ENCODE data around the gene MOAP1. TPM values are rescaled to one million over a fixed set of nuclear protein-coding genes. Genes with fewer than 3 reads are reported as not detected.
A peak's percentile ranks its signal among the peaks of the same experiment; 100 is the strongest.

Gene MOAP1
- total RNA-seq, 1 experiment from 2014 or later = 9.3 TPM

GRCh38 chr14:93186466-93186865 is 1.8 kb upstream of the MOAP1 start:
- H3F3A ChIP-seq (ENCODE audit: insufficient read depth, low read depth) = peaks cover 20% of the 10 kb centered on the region
- H4K20me1 ChIP-seq (ENCODE audit: insufficient read depth) = peaks cover 12% of the 10 kb centered on the region; the same call in 1 of the 2 replicates
- no peaks in the 10 kb centered on the region for H3K27me3 ChIP-seq (ENCODE audit: insufficient read depth, low read depth)
- peak overlapping the region; percentile 94 for H3K4me2 ChIP-seq
- no peaks in the 10 kb centered on the region for H3K9me3 ChIP-seq (ENCODE audit: insufficient read depth, low read depth)
- TF ChIP-seq EZH2 (IDR thresholded peaks at IDR 0.05; ENCODE audit: low read depth) (no peak), CTCF (conservative IDR thresholded peaks at IDR 0.05) (no peak)
- H3K4me3 ChIP-seq = no peak overlapping the region
- H3K79me2 ChIP-seq (ENCODE audit: low read depth) = peaks cover 38% of the 10 kb centered on the region
- POLR2A ChIA-PET (ENCODE audit: unreplicated experiment) = no interaction called here
- no peak overlapping the region for H2AFZ ChIP-seq
- no TSS peak for BruUV-seq (replicated peaks)
- H3K4me1 ChIP-seq (replicated peaks; ENCODE audit: insufficient read depth) = peaks cover 26% of the 10 kb centered on the region
- CTCF ChIA-PET = no interaction called here
- H3K27ac ChIP-seq = no peak overlapping the region
- no peak for DNase-seq
- H3K9me2 ChIP-seq (ENCODE audit: insufficient read depth) = no peaks in the 10 kb centered on the region
- intact Hi-C loops (cut with micrococcal nuclease; ENCODE audit: unreplicated experiment) = no loop called here
- peaks cover 14% of the 10 kb centered on the region; the same call in 1 of the 2 replicates for H3K36me3 ChIP-seq (ENCODE audit: low read depth)

- BruUV-seq (replicated peaks) = no TSS peak
- CTCF ChIA-PET = interaction anchor here (0.6 kb wide), 2 partner anchors 148 to 287 kb away, joined by 3 to 4 read pairs; no protein-coding TSS in a partner anchor
- Histone ChIP-seq H3K9me3 (ENCODE audit: insufficient read depth, low read depth) (no peaks in the 10 kb centered on the region), H3K27ac (peak overlapping the region; percentile 82), H3K79me2 (ENCODE audit: low read depth) (peaks cover 38% of the 10 kb centered on the region), H3K4me3 (peak overlapping the region; percentile 96), H3K9me2 (ENCODE audit: insufficient read depth) (no peaks in the 10 kb centered on the region), H3K4me1 (replicated peaks; ENCODE audit: insufficient read depth) (peaks cover 26% of the 10 kb centered on the region), H3K4me2 (peak overlapping the region; percentile 94), H3K27me3 (ENCODE audit: insufficient read depth, low read depth) (no peaks in the 10 kb centered on the region), H3K36me3 (ENCODE audit: low read depth) (peaks cover 14% of the 10 kb centered on the region; the same call in 1 of the 2 replicates), H3F3A (ENCODE audit: insufficient read depth, low read depth) (peaks cover 16% of the 10 kb centered on the region), H2AFZ (peak overlapping the region; percentile 100), H4K20me1 (ENCODE audit: insufficient read depth) (peaks cover 12% of the 10 kb centered on the region; the same call in 1 of the 2 replicates)
- TF ChIP-seq CTCF (conservative IDR thresholded peaks at IDR 0.05) (no peak), EZH2 (IDR thresholded peaks at IDR 0.05; ENCODE audit: low read depth) (no peak)
- POLR2A ChIA-PET (ENCODE audit: unreplicated experiment) = interaction anchor here (0.6 kb wide), 1 partner anchor 14 kb away, joined by 3 read pairs; no protein-coding TSS in a partner anchor
- intact Hi-C loops (cut with micrococcal nuclease; ENCODE audit: unreplicated experiment) = loop anchor here (2.0 kb wide), 1 partner anchor 21 kb away; the partner anchor contains the start of genes GON7 and UBR7
- DNase-seq = no peak
Observed at GRCh38 chr14:93185349-93185720, 638 bp upstream of the MOAP1 start.

- Histone ChIP-seq H3K4me1 (replicated peaks; ENCODE audit: insufficient read depth) (peaks cover 26% of the 10 kb centered on the region), H3K36me3 (ENCODE audit: low read depth) (peaks cover 10% of the 10 kb centered on the region; the same call in 1 of the 2 replicates), H2AFZ (peak overlapping the region; percentile 98), H3K9me2 (ENCODE audit: insufficient read depth) (no peaks in the 10 kb centered on the region), H3K9me3 (ENCODE audit: insufficient read depth, low read depth) (no peaks in the 10 kb centered on the region), H3F3A (ENCODE audit: insufficient read depth, low read depth) (peaks cover 16% of the 10 kb centered on the region), H3K27ac (no peak overlapping the region), H3K79me2 (ENCODE audit: low read depth) (peaks cover 38% of the 10 kb centered on the region), H3K4me3 (peak overlapping the region; percentile 96), H3K27me3 (ENCODE audit: insufficient read depth, low read depth) (no peaks in the 10 kb centered on the region), H3K4me2 (peak overlapping the region; percentile 100), H4K20me1 (ENCODE audit: insufficient read depth) (peaks cover 12% of the 10 kb centered on the region; the same call in 1 of the 2 replicates)
- intact Hi-C loops (cut with micrococcal nuclease; ENCODE audit: unreplicated experiment) = loop anchor here (2.0 kb wide), 1 partner anchor 23 kb away; the partner anchor contains the start of genes GON7 and UBR7
- POLR2A ChIA-PET (ENCODE audit: unreplicated experiment) = no interaction called here
- no peak for TF ChIP-seq CTCF (conservative IDR thresholded peaks at IDR 0.05)
- TF ChIP-seq EZH2 (IDR thresholded peaks at IDR 0.05; ENCODE audit: low read depth) = no peak
- no peak for DNase-seq
- TSS peak; percentile 62 for BruUV-seq (replicated peaks)
- CTCF ChIA-PET = no interaction called here
Observed at GRCh38 chr14:93183596-93184317, 940 bp downstream of the MOAP1 start.

Measured in PC-9 (cell line).